GM18868 (cell line): ENCODE measurements around the gene TMEM132A.

ENCODE experiments used
- ATAC-seq: cut with Tn5 transposase; IDR thresholded peaks from one replicate; pipeline ENCODE4 v1.9.1; 2021; ENCODE audit warnings: mild to moderate bottlenecking, moderate library complexity; ENCODE audit not compliant: unreplicated experiment

Gene TMEM132A

DNA sequence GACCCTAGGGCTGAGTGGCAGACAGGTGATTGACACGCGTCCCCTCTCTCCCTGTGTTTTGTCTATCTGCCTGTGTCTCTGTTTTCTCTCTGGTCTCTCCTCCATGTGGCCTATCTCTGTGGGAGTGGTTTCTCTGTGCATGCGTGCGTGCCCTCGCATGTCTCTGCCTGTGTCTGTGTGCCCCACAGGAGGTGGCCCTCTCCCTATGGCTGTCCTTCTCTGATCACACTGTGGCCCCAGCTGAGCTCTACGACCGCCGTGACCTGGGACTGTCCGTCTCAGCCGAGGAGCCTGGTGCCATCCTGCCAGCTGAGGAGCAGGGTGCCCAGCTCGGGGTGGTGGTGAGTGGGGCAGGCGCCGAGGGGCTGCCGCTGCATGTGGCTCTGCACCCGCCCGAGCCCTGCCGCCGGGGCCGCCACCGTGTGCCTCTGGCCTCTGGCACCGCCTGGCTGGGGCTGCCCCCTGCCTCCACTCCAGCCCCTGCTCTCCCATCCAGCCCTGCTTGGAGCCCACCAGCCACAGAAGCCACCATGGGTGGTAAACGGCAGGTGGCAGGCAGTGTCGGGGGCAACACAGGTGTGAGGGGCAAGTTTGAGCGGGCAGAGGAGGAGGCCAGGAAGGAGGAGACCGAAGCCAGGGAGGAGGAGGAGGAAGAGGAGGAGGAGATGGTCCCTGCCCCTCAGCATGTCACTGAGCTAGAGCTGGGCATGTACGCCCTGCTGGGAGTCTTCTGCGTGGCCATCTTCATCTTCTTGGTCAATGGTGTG lies 11.6 kb downstream of the TMEM132A start:
- no peak for ATAC-seq

- ATAC-seq: no peak
Observed at GRCh38 chr11:60936467-60937143, 12.3 kb downstream of the TMEM132A start.

GRCh38 chr11:60937144-60937527 lies 12.9 kb downstream of the TMEM132A start:
- ATAC-seq: no peak

DNA sequence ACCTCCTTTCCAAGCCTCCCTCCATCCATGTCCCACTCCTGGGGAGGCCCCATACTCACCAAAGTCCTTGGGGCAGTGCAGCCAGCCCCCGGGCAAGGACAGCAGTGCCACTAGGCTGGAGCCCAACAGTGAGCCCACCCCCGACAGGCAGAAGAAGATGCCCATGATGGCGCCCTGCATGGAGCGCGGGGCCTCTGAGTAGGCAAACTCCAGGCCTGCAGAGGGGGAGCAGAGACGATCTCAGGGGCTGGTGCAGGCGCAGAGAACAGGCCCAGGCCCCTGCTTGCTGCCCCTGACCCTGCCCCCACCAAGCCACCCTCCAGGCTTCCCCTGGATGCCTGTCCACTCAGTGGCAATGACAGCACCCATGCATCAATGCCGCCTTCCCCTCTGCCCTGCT lies 13.6 kb downstream of the TMEM132A start:
- ATAC-seq: no peak

- no peak for ATAC-seq
Observed at GRCh38 chr11:60938500-60938899, 14.2 kb downstream of the TMEM132A start.

GRCh38 chr11:60939301-60939700 lies 15.0 kb downstream of the TMEM132A start:
- ATAC-seq: no peak

DNA sequence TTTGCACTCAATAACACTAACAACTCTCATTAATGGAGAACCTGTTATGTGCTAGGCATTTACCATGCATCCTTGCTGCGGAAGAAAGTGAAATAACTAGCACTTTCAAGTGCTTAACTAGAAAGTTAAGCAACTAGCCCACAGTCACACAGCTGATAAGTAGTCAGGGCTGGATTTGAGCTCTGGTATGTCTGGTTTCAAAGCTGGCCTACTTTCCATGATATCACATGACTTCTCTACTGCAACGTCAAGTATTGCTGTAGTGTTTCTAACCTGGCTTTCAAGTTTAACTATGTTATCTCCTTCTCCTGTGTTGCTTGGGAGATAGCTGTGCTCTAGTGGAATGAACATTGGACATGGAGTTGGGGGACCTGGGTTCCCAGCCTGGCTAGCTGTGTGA lies 15.6 kb downstream of the TMEM132A start:
- no peak for ATAC-seq

- ATAC-seq: no peak
Observed at GRCh38 chr11:60941371-60942119, 17.3 kb downstream of the TMEM132A start.

DNA sequence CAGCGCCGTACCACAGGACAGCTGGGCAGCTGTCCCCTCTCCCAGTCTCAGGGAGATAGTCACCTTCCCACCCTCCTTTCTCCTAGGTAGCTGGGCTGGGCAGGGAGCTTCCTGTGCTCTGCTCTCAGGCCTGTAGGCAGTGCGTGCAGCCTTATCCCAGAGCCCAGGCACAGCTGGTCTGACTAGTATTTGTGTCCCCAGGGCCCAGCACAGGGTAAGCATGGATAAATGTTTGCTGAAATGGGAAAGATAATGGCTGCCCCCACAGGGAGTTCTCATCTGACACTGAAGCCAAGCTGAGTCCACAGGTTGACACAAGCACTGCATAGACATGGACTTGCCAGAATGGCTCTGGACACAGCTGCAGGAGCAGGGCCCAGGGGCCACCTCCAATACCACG lies 18.0 kb downstream of the TMEM132A start:
- ATAC-seq: no peak

- ATAC-seq: no peak
Observed at GRCh38 chr11:60942970-60943565, 18.8 kb downstream of the TMEM132A start.

DNA sequence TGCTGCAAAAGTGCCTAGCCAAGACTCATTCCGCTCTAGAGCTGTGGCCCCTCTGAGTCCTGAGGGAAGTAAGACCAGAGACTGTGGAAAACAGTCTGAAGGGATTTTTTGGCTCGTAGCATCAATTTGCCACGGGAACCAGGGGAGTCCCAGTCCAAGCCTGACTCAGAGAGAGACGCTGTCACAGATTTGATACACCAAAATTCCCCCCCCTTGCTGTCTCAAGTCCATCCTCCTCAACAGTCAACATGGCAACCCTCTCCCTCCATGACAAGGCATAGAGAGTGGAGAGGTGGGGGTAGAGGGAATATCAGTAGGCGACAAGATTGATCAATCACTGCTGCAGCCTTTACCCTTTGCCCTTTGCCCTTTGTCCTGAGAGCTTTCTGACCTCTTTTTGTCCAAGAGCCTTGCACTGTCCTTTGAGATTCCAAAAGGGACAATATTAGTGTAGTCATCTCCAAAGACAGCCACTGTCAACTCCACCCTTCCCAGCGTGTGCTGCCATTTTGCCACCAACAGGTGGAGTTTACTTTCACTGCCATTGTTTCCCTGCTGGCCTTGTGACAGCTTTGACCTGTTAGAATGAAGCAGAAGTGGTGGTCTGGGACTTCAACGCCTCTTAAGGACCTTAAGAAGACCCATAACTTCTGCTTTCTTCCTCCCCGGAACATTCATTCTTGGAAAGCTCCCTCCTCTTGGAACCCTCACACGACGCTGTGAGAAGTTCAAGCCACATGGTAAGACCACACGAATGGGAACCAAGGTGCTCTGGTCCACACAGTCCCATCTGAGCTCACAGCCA lies 20.4 kb downstream of the TMEM132A start:
- ATAC-seq: no peak

- no peak for ATAC-seq
Observed at GRCh38 chr11:60945295-60945667, 21.0 kb downstream of the TMEM132A start.

DNA sequence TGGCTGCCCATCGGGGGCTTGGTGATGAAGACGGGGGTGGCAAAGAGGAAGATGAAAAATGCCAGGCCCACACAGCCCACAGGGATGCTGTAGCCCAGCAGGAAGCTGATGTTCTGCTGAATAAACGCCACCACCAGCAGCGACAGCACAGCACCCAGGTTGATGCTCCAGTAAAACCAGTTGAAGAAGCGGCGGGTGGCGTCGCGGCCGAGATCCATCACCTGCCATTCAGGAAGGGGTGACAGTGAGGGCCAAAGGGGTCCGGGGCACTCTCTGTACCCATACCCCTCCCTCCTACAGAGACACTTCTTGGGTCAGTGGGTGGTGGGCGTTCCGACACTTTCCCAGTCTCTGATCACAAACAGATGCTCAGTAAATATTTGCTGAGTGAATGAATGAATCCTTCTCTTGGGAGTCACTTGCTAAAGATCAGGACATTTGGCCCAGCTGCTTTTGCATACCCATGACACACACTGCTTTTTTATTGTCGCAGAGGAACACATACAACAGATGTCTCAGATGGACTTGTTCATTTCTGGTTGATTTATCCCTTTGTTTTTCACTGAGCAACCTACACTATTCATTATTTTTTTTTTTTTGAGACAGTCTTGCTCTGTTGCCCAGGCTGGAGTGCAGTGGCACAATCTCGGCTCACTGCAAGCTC lies 22.5 kb downstream of the TMEM132A start:
- ATAC-seq: no peak

- no peak for ATAC-seq
Observed at GRCh38 chr11:60947700-60948099, 23.4 kb downstream of the TMEM132A start.

GRCh38 chr11:60948250-60948649 lies 24.0 kb downstream of the TMEM132A start:
- ATAC-seq: no peak

GRCh38 chr11:60950024-60950423 lies 25.8 kb downstream of the TMEM132A start:
- no peak for ATAC-seq

- no peak for ATAC-seq
Observed at GRCh38 chr11:60950933-60951605, 26.8 kb downstream of the TMEM132A start.

- no peak for ATAC-seq
Observed at GRCh38 chr11:60951606-60951903, 27.3 kb downstream of the TMEM132A start.

DNA sequence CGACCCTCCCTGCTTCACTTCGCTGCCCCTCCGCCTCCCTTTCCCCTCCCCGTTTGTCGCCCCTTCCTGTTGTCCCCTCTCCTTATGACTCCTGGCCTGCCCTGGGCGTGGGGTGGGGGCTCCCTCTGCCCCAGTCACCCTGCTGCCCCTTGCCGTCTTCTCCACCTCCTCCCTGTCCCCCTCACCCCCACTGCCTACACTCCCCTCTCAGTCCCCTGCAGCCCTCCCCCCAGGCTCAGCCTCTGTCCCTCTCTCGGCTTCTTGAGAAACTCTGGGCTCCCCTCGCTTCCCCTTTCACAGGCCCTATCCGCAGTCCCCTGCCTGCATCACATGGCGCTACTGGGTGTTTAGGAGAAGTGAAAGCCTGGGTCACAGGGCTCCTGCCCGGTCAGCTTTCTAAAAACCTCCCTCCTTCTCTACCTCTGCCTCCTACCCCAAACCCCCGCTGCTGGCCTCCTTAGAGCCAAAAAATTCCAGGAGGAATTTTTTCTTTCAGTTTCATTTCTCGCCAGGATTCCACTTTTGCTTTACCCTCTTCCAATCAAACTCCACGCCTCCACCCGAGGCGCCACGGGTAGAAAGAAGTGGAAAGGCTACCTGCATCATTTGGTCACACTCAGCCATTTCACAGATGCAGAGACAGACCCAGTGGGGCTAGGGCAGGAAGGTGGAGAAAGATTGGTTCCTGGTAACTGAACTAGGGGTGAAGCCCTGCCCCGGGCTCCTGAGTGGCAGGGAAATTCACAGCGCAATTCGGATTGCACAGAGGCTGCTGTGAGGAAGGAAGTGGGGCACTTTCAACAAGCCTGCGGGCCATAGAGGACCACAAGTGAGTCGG lies 27.9 kb downstream of the TMEM132A start, which contains the start of gene SLC15A3:
Gene SLC15A3, minus strand, starts transcription at position 273 of the 838 bp plus-strand sequence. CDS start 625 bp downstream, outside the sequence.
- ATAC-seq: peak; percentile 58
